CD4-positive, alpha-beta T cell treated with Interleukin-4 for 1 hour (primary cell): ENCODE data around the gene DNM1.
"Not testable (repeated sequence)": the region's sequence is repeated elsewhere in the genome, so short reads cannot be mapped to it uniquely, and the experiment has no call there.

ENCODE experiments used
- DNase-seq, 2 donors: peaks; one replicate each; pipeline ENCODE4 v3.0.0-alpha.2; 2020 to 2022

DNM1 gene

DNA sequence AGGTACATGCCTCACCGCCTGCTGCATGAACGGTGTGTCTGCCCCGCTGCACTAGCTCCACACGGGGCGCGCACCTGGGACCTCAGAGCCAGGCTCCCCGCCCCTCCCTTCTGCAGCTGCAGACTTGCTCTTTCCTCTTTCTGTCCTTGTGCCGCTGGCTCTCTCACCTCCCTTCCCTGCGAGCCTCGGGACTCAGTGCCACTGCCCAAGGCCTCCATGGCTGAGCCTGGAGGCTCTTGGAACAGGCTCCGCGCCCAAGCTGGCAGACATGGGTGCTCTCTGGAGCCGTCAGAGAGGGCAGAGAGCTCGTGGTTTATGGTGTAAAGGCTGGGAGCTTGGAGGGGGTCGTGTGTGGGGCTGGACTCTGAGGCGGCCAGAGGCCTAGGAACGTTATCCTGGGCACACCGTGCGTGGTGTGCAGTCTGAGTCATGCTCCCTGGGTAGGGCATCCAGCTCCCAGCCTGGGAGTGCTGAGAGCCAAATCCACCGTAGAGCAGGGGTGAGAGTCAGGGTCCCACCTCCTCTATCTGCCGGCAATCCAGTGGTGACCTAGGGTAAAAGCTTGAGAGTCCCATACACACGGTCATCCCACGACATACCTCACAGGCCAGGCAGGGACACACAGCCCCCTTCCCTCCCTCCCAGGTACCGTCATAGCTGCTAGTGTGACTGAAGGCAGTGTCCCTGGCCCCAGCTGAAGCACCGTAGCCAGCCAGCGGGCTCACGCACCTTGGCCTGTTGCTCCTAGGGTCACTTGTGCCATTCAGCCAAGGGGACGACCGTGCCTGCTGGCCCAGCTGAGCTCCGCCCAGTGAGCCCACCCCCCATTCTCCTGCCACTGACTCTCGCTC lies 50.2 kb downstream of the DNM1 start:
- DNase-seq: no peak

DNA sequence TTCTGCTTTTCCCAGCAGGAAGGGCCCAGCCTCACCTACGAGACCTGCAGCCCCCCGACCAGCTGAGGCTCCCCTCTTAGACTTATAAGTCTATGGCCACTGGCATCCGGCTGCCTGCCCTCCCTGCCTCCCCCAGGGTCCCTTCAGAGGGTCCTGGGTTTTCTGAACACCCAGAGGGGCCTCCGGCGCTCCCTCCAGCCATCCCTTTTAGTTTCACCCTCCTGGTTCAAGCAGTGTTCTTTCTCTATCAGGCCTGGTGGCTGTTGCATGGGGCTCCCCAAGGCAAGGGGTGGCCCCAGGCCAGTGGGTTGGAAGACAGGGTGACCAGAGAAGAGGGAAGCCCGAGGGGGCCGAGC lies 50.8 kb downstream of the DNM1 start:
- DNase-seq: no peak

DNA sequence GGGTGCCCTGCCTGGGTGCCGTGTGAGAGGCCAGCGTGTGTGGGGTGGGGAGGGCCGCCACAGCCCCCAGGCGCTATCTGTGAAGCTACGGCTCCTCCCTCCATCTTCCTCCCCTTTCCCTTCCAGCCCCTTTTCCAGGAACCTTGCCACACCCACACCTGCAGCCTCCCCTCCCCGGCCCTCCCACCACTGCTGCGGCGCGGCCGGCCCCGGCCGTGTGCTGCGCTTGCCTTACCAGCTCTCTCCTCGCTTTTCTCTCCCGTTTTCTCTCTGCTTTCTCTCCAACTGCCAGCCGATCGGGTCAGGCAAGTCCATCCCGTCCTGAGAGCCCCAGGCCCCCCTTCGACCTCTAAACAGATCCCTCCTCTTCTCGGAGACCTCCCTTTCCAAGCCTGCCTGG lies 51.2 kb downstream of the DNM1 start:
- no peak for DNase-seq

DNA sequence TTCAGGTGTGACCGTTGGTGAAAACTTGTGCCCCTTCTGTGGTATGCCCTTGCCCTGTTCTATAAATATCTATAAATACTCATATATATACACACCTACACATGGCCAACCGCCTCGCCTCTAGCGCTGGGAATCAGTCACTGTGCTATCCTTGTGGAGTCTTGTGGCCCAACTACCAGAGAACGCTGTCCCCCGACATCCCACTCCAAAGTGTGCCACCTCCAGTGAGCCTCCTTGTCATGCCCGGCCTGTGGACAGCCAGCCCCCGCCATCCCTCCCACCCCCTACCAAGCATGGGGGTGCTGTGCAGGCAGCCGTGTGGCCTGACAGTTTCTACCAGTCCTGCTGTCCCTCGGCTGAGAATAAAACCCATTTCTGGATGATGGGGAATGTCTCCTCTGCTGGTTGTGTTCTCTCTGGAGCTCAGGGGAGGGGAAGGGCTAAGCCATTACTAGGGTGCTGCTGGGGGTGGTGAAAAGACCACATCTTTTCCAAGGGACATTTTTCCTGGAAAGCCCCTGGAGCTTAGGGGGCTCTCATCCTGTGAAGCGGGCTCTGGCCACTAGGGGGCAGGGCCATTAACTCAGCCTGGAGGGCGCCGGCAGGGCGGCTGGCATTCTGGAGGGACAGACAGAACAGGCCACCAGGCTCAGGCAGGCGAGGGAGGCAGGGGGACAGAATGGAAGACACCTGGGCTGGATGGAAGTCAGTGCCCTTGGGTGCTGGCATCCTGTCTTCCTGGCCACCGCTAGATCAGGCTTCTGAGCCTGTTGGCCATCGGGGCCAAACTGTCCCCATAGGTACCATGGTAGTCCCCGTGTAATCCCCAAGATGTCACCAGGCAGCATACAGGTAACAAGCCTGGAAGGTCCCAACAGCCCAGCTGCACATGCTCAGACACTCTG lies 51.9 kb downstream of the DNM1 start:
- peak; percentile 49 to 63 for DNase-seq

DNA sequence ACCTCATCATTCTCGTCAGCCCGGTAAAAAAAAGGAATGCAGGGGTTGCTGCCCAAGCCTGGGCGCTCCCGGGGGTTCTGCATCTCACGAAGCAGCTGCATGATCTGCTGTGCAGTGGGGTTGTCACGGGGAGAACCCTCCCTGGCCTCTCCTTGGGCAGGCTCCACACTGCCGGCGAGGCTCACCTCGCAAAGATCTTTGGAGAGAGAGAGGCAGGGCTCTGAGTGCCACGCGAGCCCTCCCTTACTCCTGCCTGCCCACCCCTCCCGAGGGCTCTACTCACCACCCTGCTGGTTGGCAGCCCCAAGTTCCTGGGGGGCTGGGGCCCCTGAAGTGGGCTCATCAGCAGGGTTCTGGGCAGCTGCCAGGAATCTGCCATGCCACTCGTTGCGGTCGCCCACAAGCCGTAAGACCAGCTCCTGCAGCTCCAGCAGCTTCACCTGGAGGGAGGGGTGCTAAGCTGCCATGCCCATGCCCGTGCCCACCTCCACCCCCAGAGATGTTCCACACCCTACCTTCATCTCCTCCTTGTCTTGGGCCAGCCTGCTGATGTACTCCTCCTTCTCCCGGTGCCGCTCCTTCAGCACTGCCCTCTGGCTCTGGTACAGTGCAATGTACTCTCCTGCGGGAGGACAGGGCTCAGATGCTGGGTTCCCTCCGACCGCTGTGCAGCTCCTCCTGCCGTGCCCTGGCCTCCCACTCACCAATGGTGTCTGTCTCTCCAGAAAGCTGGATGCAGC lies 54.1 kb downstream of the DNM1 start:
- no peak for DNase-seq

DNA sequence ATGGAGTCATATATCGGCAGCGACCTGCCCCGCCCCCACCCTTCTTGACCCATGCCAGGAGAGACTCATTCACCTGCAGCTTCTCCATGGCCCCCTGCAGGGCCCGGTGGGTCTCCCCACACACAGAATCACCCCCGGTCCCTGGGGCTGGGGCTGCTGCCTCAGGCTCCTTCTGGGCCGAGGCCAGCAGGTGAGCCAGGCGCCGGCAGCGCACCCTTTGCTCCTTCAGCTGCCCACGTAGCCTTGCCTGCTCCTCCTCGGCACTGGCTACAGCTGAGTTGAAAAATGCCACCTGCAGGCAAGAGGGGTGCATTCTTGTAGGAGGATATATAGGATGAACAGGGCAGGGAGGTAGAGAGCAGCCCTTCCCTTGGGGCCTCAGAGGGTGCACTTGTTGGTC lies 54.7 kb downstream of the DNM1 start:
- no peak for DNase-seq

DNA sequence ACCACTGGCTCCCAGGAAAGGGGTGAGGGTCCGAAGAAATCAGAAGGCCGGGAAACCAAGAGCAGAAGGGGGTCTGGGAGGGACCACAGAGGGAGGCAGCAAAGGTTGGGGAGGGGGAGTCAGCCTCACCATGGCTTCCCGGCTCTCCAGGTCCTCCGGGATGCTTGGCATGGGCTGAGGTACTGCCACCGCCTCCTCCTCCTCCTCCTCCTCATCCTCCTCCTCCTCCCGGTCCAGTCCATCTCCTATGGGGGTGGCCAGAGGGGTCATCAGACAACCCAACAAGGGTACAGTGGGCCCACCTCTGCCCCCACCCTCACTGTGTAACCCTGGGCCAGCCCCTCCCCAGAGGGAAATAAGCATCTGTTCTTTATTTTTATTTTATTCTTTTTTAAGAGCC lies 55.1 kb downstream of the DNM1 start:
- no peak for DNase-seq

DNA sequence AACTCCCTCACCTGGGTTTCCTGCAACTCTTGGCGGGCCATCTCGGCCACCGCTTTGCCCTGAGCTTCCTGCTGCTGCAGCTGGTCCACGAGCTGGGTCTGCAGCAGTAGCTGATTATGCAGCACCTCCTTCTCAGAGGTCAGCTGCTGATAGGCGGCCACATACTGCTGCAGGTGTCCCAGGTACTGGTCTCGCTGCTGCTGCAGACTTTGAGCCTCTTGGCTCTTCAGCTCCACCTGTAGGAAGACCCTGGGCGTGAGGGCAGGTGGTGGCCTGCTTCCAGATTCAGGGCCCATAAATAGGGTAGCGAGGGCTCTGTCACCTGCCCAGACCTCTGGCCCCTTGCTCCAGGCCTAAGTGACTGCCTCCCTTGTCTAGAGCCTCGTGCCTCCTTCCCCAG lies 56.0 kb downstream of the DNM1 start:
- DNase-seq: no peak

DNA sequence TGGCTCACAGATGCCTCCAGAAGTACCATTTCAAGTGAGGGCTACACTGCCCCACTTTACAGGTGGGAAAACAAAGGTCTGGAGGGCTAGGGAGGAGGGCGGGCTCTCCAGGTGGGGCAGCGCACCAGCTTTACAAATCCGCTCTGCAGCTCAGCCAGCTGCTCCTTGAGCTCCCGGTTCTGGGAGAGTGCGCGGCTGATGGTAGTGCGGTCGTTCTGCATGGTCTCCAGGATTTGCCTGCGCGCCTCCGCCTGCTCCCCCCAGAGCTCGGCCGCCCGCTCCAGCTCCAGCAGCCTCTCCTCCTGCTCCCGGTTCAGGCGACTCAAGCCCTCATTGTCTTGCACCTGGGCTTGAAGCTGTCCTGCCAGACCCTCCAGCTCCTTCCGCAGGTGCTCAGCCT lies 57.2 kb downstream of the DNM1 start:
- no peak for DNase-seq

DNA sequence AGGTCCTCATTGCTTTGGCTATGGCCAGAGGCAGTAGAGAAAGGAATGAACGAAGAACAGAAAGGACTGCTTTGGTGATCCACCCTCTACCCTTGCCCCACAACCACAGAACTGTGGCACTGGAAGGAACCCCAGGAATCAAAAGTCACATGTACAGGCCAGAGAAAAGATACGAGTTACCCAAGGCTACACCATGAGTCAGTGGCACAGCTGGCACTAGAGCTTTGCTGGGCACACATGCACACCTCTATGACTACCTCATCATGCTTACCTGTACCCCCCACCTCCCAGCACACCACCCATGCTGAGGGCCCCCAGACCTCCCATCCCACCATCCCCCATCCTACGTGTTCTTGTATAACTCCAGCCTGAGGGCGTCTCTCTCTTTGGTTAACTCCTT lies 59.5 kb downstream of the DNM1 start:
- DNase-seq: no peak

DNA sequence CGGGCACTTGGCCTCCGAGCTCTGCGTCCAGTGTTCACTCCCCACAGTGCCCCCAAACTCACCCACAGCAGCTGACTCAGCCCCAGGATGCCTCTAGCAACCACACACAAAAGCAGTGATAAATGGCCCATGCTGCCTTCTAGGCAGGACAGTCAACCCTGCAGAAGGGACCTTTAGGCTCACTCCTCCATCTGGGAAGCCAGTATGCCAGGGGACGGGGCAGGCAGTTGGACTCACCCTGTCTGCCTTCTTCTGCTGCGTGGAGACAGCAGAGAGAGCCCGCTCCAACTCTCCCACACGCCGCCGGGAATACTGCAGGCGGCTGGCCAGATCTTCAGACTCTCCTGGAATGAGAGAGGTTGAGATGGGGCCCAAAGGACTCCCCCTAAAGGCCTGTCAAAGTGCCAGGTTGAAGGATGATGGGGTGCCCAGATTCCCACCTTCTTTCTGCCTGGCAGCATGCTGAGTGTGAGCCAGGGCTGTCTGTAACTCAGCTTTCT lies 62.2 kb downstream of the DNM1 start:
- no peak for DNase-seq

DNA sequence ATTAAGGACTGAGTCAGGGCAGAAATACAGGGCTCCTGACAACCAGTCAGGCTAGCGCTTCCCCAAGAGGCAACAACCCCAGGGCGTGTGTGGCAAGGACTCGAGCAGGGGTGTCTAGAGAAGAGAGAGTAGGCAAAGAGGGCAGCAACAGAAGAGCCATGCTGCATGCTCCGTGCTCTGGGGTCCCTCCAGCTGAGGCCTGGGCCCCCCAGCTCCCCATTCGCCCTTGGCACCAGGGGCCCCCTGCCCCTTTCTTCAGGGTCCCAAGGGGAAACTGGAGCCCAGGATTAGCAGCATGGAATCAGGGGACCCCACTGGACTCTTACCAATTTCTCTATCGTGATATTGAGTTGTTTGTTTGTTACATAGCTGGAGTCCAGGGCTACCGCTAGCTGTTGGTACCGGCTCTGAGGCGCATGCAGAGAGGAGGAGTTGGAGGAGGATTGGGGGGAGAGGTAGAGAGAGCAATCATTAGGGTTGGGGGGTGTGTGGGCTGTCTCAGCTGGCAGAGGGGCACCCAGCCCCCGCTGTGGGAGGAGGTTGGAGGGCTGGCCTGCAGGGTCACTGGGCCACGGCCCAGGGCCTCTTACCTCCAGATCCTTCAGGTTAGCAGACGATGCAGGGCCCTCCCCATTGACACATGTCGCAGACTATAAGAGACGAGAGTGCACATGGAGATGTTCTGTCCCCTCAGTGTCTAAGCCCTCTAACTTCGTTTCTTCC lies 63.9 kb downstream of the DNM1 start:
- no peak for DNase-seq

DNA sequence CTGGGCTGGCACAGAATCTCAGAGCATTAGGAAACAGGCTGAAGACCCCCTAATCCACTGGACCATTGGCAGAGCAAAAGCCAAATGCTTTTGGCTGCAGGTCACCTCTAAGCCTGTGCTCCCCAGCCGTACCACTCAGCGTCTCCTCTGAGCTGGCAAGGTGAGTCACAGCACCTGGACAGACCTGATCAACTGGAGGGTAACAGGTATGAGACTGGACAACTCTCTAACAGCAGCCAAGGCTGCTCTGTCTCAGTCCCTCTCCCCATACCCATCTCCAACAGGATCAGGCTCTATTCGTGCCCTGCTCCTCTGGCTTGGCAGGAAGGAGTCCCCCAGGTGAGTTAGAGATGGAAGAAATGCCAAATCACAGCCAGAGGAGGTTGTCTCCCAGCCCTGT lies 67.9 kb downstream of the DNM1 start:
- no peak for DNase-seq

DNA sequence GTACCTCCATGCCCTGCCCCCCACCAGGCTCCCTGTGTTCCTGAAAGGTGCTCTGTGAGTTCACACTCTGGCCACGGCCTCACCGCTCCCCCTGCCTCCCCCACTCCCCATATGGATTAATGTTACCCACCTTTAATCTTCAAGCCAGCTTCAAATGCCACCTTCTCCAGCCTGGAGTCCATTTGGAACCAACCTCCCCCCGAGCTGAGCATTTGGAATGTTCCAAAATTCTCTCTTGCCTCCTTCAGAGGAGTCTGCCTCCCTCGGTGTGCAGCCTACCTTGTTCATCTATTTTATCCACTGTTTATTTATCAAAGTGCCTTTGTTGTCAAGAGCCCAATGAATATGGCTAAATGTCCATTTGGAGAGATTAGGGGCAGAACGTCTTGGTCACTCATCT lies 68.3 kb downstream of the DNM1 start:
- no peak for DNase-seq

DNA sequence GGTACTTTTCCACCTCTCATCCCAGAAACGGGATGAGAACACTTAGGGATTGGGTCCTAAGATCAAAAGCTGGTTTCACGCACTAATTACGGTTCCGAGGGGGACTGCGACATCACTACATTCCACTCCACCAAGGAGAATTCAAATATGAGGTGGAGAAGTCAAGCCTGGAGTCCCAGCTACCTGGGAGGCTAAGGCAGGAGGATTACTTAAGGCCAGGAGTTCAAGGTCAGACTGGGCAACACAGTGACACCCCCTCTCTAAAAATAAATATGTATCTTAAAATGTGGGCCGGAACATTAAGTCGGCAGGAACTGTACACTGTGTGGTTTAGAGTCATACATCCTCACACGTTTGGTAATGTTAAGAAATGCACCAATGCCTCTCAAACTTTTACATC lies 71.1 kb downstream of the DNM1 start:
- no peak for DNase-seq

DNA sequence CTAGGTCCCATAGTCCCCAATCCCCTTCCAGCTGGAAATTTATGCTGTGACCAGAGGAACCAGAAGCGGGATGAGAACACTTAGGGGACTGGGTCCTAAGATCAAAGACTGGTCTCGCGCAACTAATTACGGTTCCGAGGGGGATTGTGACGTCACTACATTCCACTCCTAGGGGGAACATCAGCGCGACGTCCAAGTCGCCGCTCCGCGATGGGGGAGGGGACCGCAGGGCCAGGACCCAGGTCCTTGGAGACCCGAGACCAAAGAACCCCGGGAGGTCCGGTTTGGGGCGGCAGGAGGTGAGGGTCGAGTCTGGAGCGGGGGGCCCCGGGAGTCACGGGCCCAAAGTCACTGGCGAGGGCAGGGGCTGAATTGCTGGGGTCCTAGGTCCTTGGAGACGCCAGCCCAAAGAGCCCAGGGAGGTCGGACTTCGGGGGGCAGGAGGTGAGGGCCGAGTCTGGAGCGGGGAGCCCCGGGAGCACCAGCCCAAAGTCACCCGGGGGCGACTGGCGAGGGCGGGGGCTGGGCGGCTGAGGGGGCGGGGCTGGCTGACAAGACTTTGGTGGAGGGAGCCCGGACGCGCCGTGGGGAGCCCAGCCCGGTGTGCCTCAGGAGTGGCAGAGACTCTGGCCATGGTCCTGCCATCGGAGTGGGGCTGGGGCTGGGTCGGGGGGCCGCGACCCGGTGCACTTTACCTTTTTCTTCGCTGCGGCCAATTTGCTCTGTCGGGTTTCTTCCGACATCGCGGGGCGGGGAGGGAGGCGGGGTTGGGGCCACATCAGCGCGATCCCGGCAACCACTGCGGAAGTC lies 72.2 kb downstream of the DNM1 start, which contains the start of gene GOLGA2:
TSS of gene GOLGA2 (minus strand) at position 810 of the 810 bp plus-strand sequence. CDS start at position 779, 31 bp downstream.
- DNase-seq: peak; percentile 12 to 14

DNA sequence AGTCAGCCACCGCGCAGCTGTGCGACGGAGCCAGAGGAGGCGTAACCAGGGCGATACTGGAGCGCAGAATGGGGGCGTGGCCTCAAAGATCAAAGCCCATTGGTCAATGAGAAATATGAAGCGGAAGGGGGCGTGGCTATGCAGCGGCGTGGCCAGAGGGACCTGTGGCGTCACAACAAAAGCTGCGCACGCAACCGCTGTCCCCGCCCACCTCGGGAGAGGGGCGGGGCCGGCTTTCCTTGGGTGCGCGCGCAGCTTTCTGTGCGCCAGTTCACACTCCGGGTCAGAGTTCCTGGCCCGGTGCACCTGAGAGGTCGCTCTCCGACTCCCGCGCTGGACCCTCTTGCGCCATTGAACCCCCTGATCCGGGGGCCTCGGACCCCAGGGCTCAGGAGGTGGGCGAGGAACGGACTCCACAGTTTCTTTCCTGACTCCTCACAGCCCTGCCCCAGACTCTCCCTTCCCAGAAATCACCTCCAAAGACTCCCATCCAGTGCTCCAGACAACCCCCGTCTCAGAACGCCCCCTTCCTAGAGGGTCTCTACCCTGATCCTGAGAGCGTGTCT lies 72.9 kb downstream of the DNM1 start, which contains the start of gene SWI5:
TSS of gene SWI5 (plus strand) at position 269 of the 566 bp plus-strand sequence.
- peak; percentile 99 to 100 for DNase-seq

DNA sequence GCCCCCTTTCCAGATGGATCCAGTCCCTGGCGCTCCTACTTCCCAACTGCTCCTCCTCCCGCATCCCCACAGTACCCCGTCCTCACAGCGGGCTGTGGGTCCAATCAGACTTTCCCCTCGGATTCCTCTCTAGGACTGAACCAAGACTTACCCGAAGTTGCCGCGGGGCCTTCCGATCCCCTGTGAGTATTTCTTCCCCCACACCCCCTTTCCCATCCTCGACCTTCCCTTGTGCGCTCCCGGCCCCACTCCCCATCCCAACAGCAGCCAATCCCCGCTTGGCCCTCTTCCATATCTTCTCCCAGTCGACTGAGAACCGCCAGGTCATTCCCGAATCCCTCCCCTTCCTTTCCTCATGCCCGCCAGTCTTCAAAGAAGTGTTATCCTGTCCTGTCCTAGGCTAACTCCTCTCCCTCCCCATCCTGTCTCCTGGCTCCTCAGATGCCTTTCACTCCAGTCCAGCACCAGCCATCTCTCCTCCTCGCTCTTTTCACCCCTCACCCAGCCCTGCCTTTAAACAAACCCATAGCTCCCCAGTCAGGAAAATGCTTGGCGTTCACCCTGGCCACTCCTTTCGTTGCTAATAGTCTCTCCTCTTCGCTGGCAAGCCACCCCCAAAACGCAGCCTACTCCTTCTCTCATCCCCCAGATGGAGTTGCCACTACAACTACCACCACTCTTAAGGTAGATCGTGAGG lies 73.5 kb downstream of the DNM1 start:
- DNase-seq: no peak

DNA sequence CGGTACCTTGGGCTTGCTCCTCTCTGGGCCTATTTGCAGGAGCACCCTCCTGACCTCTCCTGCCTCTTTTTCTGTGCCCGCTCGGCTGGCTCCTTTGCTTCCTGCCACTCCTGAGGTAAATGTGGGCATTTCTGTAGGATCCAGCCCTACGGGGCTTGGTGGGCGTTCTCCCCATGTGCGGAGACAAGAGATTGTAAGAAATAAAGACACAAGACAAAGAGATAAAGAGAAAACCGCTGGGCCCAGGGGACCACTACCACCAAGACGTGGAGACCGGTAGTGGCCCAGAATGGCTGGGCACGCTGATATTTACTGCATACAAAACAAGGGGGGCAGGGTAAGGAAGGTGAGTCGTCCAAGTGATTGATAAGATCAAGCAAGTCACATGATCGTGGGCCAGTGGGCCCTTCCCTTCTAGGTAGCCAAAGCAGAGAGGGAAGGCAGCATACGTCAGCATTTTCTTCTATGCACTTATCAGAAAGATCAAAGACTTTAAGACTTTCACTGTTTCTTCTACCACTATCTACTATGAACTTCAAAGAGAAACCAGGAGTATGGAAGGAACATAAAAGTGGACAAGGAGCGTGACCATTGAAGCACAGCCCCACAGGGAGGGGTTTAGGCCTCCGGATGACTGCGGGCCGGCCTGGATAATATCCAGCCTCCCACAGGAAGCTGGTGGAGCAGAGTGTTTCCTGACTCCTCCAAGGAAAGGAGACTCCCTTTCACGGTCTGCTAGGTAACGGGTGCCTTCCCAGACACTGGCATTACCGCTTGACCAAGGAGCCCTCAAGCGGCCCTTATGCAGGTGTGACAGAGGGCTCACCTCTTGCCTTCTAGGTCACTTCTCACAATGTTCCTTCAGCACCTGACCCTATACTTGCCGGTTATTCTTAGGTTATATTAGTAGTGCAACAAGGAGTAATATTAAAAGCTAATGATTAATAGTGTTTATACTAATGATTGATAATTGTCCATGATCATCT lies 76.2 kb downstream of the DNM1 start:
- DNase-seq: not testable (repeated sequence)
